Stomach (tissue), 9 donors: ENCODE results near the gene MYO10. TPM values are rescaled to one million over a fixed set of nuclear protein-coding genes. Genes with fewer than 3 reads are reported as not detected.

Source experiments
- DNase-seq, 2 donors: peaks; one replicate each; pipeline versions ENCODE4 v3.0.0 to v3.0.0-alpha.2; 2013 to 2019
- H3K27ac ChIP-seq, 5 donors: fragments of 200-600 bp in 4 of 5; sonication (generic) in 4 of 5; one replicate each; pipeline ENCODE4 v1.5.1; 2013 to 2019; ENCODE audit warnings: mild to moderate bottlenecking in 1 of 5, moderate library complexity in 1 of 5
- H3K27me3 ChIP-seq, 3 donors: fragments of 200-600 bp; sonication (generic); one replicate each; pipeline ENCODE4 v1.5.1; 2017 to 2019; ENCODE audit warnings: mixed run types in 1 of 3
- H3K36me3 ChIP-seq, 4 donors: fragments of 200-600 bp; sonication (generic); 1 replicate in 3 of 4; 2 replicates in 1 of 4; pipeline ENCODE4 v1.5.1; 2016 to 2019
- H3K4me1 ChIP-seq, 4 donors: fragments of 200-600 bp; sonication (generic); one replicate each; pipeline ENCODE4 v1.5.1; 2016 to 2019
- H3K4me3 ChIP-seq, 4 donors: fragments of 200-600 bp; sonication (generic) in 3 of 4; one replicate each; pipeline ENCODE4 v1.5.1; 2016 to 2019; ENCODE audit warnings: mild to moderate bottlenecking in 1 of 4
- H3K9me3 ChIP-seq, 4 donors: fragments of 200-600 bp; sonication (generic); one replicate each; pipeline ENCODE4 v1.5.1; 2016 to 2019
- EP300 ChIP-seq: sonication (generic); formaldehyde crosslinking; IDR thresholded peaks from one replicate; pipeline ENCODE4 v1.6.1; 2017; ENCODE audit warnings: antibody characterized with exemption
- POLR2A ChIP-seq, 4 donors: fragments of 450-650 bp; IDR thresholded peaks; one replicate each; pipeline ENCODE4 v1.6.1; 2016; ENCODE audit warnings: antibody characterized with exemption in 4 of 4, control low read depth in 2 of 4, mild to moderate bottlenecking in 1 of 4, moderate library complexity in 1 of 4
- POLR2AphosphoS5 ChIP-seq, 3 donors: sonication (generic); formaldehyde crosslinking; IDR thresholded peaks; one replicate each; pipeline ENCODE4 v1.6.1; 2016; ENCODE audit warnings: antibody characterized with exemption in 3 of 3
- WGBS, 5 donors: extraction: QIAGEN DNeasy Blood & Tissue Kit in 3 of 5; methylation state at CpG; one replicate each; pipeline versions ENCODE4 v1.1.5 to v1.1.7; 2013 to 2018; 5-methylcytosine and 5-hydroxymethylcytosine counted together
- intact Hi-C: fragments of 100-400 bp; cut with DNase I; formaldehyde crosslinking; loops from one replicate; pipeline ENCODE4 v1.15.1; 2023; ENCODE audit warnings: low total_unique reads
- polyA plus RNA-seq, 3 donors: library from polyadenylated mRNA; stranded (reverse); fragments of 200-250 nt; gene quantifications; one replicate each; pipeline ENCODE4 v1.2.3, GENCODE V29; 2013
- total RNA-seq, 5 donors: library from RNA; depleted of rRNA; stranded (reverse); fragments of >200 nt; gene quantifications; one replicate each; pipeline versions ENCODE4 v1.1.0 to v1.2.3, GENCODE V29; 2014 to 2016
- TF ChIP-seq, protein P1 (sequence below), 7 experiments: fragments of 450-650 bp in 4 of 7; fragments of 200-600 bp in 3 of 7; sonication (generic) in 3 of 7; IDR thresholded peaks; one replicate each; pipeline ENCODE4 v1.5.1; 2016 to 2019; ENCODE audit warnings: antibody characterized with exemption in 7 of 7, control low read depth in 2 of 7, mild to moderate bottlenecking in 1 of 7
- donor health status: healthy with polysubstance abuse.
- donor health status: Bipolar disorder and iron deficiency.
- donor health status: healthy.

MYO10 gene
- total and polyA plus RNA-seq, 8 donors: 6.8 to 233 (median 76.5) TPM

DNA sequence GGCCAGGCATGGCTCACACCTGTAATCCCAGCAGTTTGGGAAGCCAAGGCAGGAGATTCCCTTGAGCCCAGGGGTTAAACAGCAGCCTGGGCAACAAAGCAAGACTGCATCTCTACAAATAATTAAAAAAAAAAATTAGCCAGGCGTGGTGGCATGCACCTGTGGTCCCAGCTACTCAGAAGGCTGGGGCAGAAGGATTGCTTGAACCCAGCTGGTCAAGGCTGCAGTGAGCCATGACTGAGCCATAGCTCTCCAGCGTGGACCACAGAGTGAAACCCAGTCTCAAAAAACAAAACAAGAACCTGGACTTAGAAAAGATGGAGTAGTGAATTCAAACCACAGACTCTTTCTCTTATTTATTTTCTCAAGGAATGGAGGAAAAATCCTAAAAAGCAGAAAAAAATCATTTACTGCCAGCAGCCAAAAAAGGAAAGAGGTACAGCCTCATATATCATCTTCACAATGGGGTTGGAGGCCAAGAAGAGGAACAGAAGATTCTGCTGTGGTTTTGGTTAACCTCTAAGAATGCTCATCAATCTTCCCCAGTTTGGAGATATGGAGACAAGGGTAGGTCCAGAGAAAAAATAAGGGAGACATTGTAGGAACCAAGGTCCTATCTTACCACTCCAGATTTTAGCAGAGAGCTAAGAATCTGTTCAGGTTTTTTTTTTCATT is 40.0 kb upstream of the MYO10 start:
- 82 to 93% (median 92%) methylated on average over 2 of the region's 2 CpGs for WGBS, 5 donors
- Histone ChIP-seq H3K9me3 (no peaks in the 10 kb centered on the region), H3K27ac (no peak overlapping the region), H3K36me3 (no peaks in the 10 kb centered on the region), H3K4me3 (no peak overlapping the region), H3K4me1 (no peaks in the 10 kb centered on the region), H3K27me3 (no peaks in the 10 kb centered on the region)
- TF ChIP-seq POLR2A (IDR thresholded peaks at IDR 0.05): no peak
- TF ChIP-seq POLR2AphosphoS5 (IDR thresholded peaks at IDR 0.05): no peak
- no peak for TF ChIP-seq EP300
- TF ChIP-seq, protein P1, sequence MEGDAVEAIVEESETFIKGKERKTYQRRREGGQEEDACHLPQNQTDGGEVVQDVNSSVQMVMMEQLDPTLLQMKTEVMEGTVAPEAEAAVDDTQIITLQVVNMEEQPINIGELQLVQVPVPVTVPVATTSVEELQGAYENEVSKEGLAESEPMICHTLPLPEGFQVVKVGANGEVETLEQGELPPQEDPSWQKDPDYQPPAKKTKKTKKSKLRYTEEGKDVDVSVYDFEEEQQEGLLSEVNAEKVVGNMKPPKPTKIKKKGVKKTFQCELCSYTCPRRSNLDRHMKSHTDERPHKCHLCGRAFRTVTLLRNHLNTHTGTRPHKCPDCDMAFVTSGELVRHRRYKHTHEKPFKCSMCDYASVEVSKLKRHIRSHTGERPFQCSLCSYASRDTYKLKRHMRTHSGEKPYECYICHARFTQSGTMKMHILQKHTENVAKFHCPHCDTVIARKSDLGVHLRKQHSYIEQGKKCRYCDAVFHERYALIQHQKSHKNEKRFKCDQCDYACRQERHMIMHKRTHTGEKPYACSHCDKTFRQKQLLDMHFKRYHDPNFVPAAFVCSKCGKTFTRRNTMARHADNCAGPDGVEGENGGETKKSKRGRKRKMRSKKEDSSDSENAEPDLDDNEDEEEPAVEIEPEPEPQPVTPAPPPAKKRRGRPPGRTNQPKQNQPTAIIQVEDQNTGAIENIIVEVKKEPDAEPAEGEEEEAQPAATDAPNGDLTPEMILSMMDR (IDR thresholded peaks at IDR 0.05): no peak
- intact Hi-C loops: no loop called here
- DNase-seq: no peak

DNA sequence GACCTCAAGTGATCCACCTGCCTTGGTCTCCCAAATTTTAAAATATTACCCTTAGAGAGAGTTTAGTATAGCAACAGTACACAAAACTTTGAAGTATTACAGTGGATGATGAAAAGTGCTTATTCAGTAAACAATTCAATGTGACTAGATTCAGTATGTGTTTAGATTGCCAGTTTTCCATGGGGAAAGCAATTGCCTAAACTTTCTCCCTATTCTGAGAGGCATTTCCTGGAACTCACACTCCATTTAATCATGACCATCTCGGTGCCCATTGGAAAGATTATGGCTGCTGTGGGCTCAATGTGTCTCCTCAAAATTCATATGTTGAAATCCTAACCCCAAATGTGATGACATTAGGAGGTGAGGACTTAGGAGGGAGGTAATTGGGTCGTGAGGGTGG is 38.9 kb upstream of the MYO10 start:
- H3K4me3 ChIP-seq: no peak overlapping the region
- intact Hi-C loops: no loop called here
- H3K9me3 ChIP-seq: no peaks in the 10 kb centered on the region
- no peaks in the 10 kb centered on the region for H3K36me3 ChIP-seq
- no peak for TF ChIP-seq EP300
- no peak for TF ChIP-seq POLR2A (IDR thresholded peaks at IDR 0.05)
- TF ChIP-seq, protein P1 (IDR thresholded peaks at IDR 0.05): no peak
- TF ChIP-seq POLR2AphosphoS5 (IDR thresholded peaks at IDR 0.05): no peak
- no peaks in the 10 kb centered on the region for H3K4me1 ChIP-seq
- WGBS, 5 donors: 58 to 80% (median 72%) methylated on average over 2 of the region's 2 CpGs
- no peaks in the 10 kb centered on the region for H3K27me3 ChIP-seq
- no peak for DNase-seq
- H3K27ac ChIP-seq: no peak overlapping the region

DNA sequence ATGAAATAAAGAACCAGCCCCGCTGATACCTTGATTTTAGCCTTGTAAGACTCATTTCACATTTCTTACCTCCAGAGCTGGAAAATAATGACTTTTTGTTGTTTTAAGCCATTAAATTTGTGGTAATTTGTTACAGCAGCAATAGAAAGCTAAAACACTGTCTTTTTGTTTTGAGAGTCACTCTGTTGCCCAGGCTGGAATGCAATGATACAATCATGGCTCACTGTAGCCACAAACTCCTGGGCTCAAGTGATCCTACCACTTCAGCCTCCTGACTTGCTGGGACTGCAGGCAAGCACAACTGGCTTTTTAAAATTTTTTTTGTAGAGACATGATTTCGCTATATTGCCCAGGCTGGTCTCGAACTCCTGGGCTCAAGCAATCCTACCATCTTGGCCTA is 34.7 kb upstream of the MYO10 start:
- intact Hi-C loops: no loop called here
- Histone ChIP-seq H3K27me3 (no peaks in the 10 kb centered on the region), H3K4me1 (no peaks in the 10 kb centered on the region), H3K36me3 (no peaks in the 10 kb centered on the region), H3K9me3 (no peaks in the 10 kb centered on the region), H3K27ac (no peak overlapping the region), H3K4me3 (no peak overlapping the region)
- TF ChIP-seq POLR2A (IDR thresholded peaks at IDR 0.05): no peak
- no peak for TF ChIP-seq POLR2AphosphoS5 (IDR thresholded peaks at IDR 0.05)
- TF ChIP-seq, protein P1 (IDR thresholded peaks at IDR 0.05): no peak
- no peak for TF ChIP-seq EP300
- DNase-seq: no peak
- 92 to 97% (median 95%) methylated on average over 3 of the region's 3 CpGs for WGBS, 5 donors

DNA sequence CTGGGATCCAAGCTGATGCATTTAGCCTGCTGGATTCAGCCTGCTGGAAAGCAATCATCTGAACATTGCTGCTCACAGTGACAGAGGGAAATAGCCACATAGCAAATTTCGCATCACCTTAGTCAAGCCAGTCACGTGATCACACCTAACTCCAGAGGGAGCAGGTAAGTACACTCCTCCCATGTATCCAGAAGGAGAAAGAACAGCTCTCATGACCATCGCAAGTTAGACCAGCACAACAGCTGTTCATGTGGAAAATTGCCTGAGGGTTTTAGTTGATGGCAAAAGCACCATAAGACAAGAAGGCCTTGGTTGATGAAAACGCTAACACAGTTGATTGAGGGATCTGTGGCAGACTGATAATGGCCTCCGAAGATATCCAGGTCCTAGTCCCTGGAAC is 34.2 kb upstream of the MYO10 start:
- Histone ChIP-seq H3K27me3 (no peaks in the 10 kb centered on the region), H3K36me3 (no peaks in the 10 kb centered on the region), H3K27ac (no peak overlapping the region), H3K4me1 (no peaks in the 10 kb centered on the region), H3K9me3 (no peaks in the 10 kb centered on the region), H3K4me3 (no peak overlapping the region)
- DNase-seq: no peak
- TF ChIP-seq POLR2AphosphoS5 (IDR thresholded peaks at IDR 0.05): no peak
- TF ChIP-seq POLR2A (IDR thresholded peaks at IDR 0.05): no peak
- TF ChIP-seq, protein P1 (IDR thresholded peaks at IDR 0.05): no peak
- TF ChIP-seq EP300: no peak
- intact Hi-C loops: no loop called here
- WGBS, 5 donors: 83 to 90% (median 85%) methylated on average over 5 of the region's 5 CpGs
